Measurements from ENCODE around the gene HS3ST6.
"Not testable (repeated sequence)": the region's sequence is repeated elsewhere in the genome, so short reads cannot be mapped to it uniquely, and the experiment has no call there.

HS3ST6 gene

DNA sequence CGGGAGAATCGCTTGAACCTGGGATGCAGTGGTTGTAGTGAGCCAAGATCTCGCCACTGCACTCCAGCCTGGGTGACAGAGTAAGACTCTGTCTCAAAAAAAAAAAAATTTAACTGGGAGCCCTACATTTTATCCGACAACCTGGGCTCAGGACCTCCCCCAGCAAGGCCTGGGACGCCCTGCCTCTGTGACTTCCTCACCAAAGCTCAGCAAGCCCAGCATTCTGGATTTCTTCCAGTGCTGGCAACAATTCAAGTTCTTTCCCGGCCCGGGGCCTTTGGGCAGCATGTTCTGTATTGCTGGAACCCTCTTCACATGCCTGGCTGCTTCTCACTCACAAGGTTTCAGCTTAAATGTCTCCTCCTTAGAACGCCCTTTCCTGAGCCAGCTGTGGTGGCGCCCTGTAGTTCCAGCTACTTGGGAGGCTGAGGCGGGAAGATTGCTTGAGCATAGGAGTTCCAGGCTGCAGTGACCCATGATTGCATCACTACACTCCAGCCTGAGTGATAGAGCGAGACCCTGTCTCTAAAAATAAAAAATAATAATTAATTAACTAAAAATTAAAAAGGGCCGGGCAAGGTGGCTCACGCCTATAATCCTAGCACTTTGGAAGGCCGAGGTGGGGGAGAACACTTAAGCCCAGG is 30.4 kb downstream of the HS3ST6 start:
- TF ChIP-seq EZH2 (IDR thresholded peaks at IDR 0.05) (no peak), FOXP2 (optimal IDR thresholded peaks at IDR 0.05; ENCODE audit: control extremely low read depth, extremely low read length, insufficient read depth) (no peak), POLR2AphosphoS5 (IDR thresholded peaks at IDR 0.05; ENCODE audit: borderline replicate concordance, low read depth, low read length) (no peak)
- no peaks in the 10 kb centered on the region for H3K9me3 ChIP-seq (ENCODE audit: low read depth, low read length)
- H3K36me3 ChIP-seq (ENCODE audit: insufficient read depth, low read length): no peaks in the 10 kb centered on the region
- H3K9ac ChIP-seq (ENCODE audit: insufficient read length): no peak overlapping the region
- no peak overlapping the region for H3K4me3 ChIP-seq
- H3K27ac ChIP-seq: no peak overlapping the region
- DNase-seq (ENCODE audit: low read depth, low spot score): no peak

- Histone ChIP-seq H3K9ac (ENCODE audit: insufficient read length) (no peak overlapping the region), H3K27ac (no peak overlapping the region), H3K9me3 (ENCODE audit: low read depth, low read length) (no peaks in the 10 kb centered on the region), H3K4me3 (no peak overlapping the region), H3K36me3 (ENCODE audit: insufficient read depth, low read length) (no peaks in the 10 kb centered on the region)
- TF ChIP-seq FOXP2 (optimal IDR thresholded peaks at IDR 0.05; ENCODE audit: control extremely low read depth, extremely low read length, insufficient read depth) (no peak), EZH2 (IDR thresholded peaks at IDR 0.05) (no peak), POLR2AphosphoS5 (IDR thresholded peaks at IDR 0.05; ENCODE audit: borderline replicate concordance, low read depth, low read length) (no peak)
- no peak for DNase-seq (ENCODE audit: low read depth, low spot score)
Observed at GRCh38 chr16:1884889-1885288, 33.3 kb downstream of the HS3ST6 start.

- no peak overlapping the region for H3K9ac ChIP-seq (ENCODE audit: insufficient read length)
- DNase-seq (ENCODE audit: low read depth, low spot score): no peak
- no peaks in the 10 kb centered on the region for H3K9me3 ChIP-seq (ENCODE audit: low read depth, low read length)
- no peak overlapping the region for H3K4me3 ChIP-seq
- no peak overlapping the region for H3K27ac ChIP-seq
- TF ChIP-seq FOXP2 (optimal IDR thresholded peaks at IDR 0.05; ENCODE audit: control extremely low read depth, extremely low read length, insufficient read depth): no peak
- no peak for TF ChIP-seq EZH2 (IDR thresholded peaks at IDR 0.05)
- no peak for TF ChIP-seq POLR2AphosphoS5 (IDR thresholded peaks at IDR 0.05; ENCODE audit: borderline replicate concordance, low read depth, low read length)
- no peaks in the 10 kb centered on the region for H3K36me3 ChIP-seq (ENCODE audit: insufficient read depth, low read length)
Observed at GRCh38 chr16:1884155-1884760, 34.0 kb downstream of the HS3ST6 start.

DNA sequence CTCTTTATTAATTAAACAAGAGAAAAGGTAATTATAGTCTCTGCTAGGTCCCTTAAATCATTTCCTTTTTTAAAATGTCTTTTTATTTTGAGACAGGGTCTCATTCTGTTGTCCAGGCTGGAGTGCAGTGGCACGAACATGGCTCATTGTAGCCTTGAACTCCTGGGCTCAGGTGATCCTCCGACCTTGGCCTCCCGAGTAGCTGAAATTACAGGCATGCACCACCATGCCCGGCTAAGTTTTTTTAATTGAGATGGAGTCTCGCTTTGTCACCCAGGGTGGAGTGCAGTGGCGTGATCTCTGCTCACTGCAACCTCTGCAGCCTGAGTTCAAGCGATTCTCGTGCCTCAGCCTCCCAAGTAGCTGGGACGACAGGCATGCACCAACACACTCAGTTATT is 37.0 kb downstream of the HS3ST6 start:
- not testable (repeated sequence) for H3K9ac ChIP-seq (ENCODE audit: insufficient read length); H3K9me3 ChIP-seq (ENCODE audit: low read depth, low read length); H3K27ac ChIP-seq; DNase-seq (ENCODE audit: low read depth, low spot score); H3K4me3 ChIP-seq; H3K36me3 ChIP-seq (ENCODE audit: insufficient read depth, low read length)

GRCh38 chr16:1879477-1879876 is 38.7 kb downstream of the HS3ST6 start:
- no peak overlapping the region for H3K9ac ChIP-seq (ENCODE audit: insufficient read length)
- H3K27ac ChIP-seq: no peak overlapping the region
- H3K9me3 ChIP-seq (ENCODE audit: low read depth, low read length): no peaks in the 10 kb centered on the region
- DNase-seq (ENCODE audit: low read depth, low spot score): no peak
- H3K4me3 ChIP-seq: no peak overlapping the region
- no peaks in the 10 kb centered on the region for H3K36me3 ChIP-seq (ENCODE audit: insufficient read depth, low read length)
- TF ChIP-seq EZH2 (IDR thresholded peaks at IDR 0.05) (no peak), FOXP2 (optimal IDR thresholded peaks at IDR 0.05; ENCODE audit: control extremely low read depth, extremely low read length, insufficient read depth) (no peak), POLR2AphosphoS5 (IDR thresholded peaks at IDR 0.05; ENCODE audit: borderline replicate concordance, low read depth, low read length) (no peak)

DNA sequence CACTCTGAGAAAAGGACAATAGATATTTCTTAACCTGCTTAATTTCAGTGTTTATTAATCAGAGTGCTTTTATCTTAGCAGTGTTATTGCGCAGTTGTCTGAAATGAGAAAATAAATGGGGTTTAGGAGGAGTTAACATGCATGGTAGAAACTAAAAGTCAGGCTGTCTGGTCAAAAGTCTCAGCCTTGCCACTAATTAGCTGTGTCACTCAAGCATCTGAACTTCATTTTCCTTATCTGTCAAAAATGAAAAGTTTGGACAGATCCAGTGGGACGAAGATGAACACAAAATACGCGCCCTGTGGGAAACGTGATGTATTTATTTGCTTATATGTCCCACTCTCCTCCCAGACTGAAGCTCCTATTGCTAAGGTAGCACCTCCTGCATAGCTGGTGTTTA is 40.0 kb downstream of the HS3ST6 start:
- no peak overlapping the region for H3K4me3 ChIP-seq
- no peak for TF ChIP-seq FOXP2 (optimal IDR thresholded peaks at IDR 0.05; ENCODE audit: control extremely low read depth, extremely low read length, insufficient read depth)
- H3K9ac ChIP-seq (ENCODE audit: insufficient read length): no peak overlapping the region
- no peaks in the 10 kb centered on the region for H3K36me3 ChIP-seq (ENCODE audit: insufficient read depth, low read length)
- no peak overlapping the region for H3K27ac ChIP-seq
- H3K9me3 ChIP-seq (ENCODE audit: low read depth, low read length): no peaks in the 10 kb centered on the region
- DNase-seq (ENCODE audit: low read depth, low spot score): no peak

DNA sequence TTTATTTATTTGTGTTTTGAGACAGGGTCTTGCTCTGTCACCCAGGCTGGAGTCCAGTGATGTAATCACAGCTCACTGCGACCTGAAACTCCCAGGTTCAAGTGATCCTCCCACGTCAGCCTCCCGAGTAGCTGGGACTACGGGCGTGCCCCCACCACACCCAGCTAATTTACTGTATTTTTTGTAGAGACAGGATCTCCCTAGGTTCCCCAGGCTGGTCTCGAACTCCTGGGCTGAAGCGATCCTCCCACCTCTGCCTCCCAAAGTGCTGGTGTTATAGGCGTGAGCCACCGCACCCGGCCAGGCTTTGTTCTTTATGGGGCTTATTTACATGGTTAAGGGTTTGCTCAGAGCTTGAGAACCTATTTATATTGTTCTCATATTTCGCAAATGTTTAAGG is 40.4 kb downstream of the HS3ST6 start:
- no peaks in the 10 kb centered on the region for H3K36me3 ChIP-seq (ENCODE audit: insufficient read depth, low read length)
- H3K4me3 ChIP-seq: no peak overlapping the region
- no peak overlapping the region for H3K9ac ChIP-seq (ENCODE audit: insufficient read length)
- DNase-seq (ENCODE audit: low read depth, low spot score): no peak
- TF ChIP-seq POLR2AphosphoS5 (IDR thresholded peaks at IDR 0.05; ENCODE audit: borderline replicate concordance, low read depth, low read length) (no peak), EZH2 (IDR thresholded peaks at IDR 0.05) (no peak), FOXP2 (optimal IDR thresholded peaks at IDR 0.05; ENCODE audit: control extremely low read depth, extremely low read length, insufficient read depth) (no peak)
- no peak overlapping the region for H3K27ac ChIP-seq
- no peaks in the 10 kb centered on the region for H3K9me3 ChIP-seq (ENCODE audit: low read depth, low read length)

- no peak for DNase-seq (ENCODE audit: low read depth, low spot score)
- no peak overlapping the region for H3K9ac ChIP-seq (ENCODE audit: insufficient read length)
- no peak overlapping the region for H3K4me3 ChIP-seq
Observed at GRCh38 chr16:1877089-1877488, 41.1 kb downstream of the HS3ST6 start.

GRCh38 chr16:1876468-1876867 is 41.7 kb downstream of the HS3ST6 start:
- Histone ChIP-seq H3K36me3 (ENCODE audit: insufficient read depth, low read length) (no peaks in the 10 kb centered on the region), H3K27ac (no peak overlapping the region), H3K9ac (ENCODE audit: insufficient read length) (no peak overlapping the region), H3K9me3 (ENCODE audit: low read depth, low read length) (no peaks in the 10 kb centered on the region), H3K4me3 (no peak overlapping the region)
- no peak for DNase-seq (ENCODE audit: low read depth, low spot score)
- TF ChIP-seq POLR2AphosphoS5 (IDR thresholded peaks at IDR 0.05; ENCODE audit: borderline replicate concordance, low read depth, low read length) (no peak), EZH2 (IDR thresholded peaks at IDR 0.05) (no peak), FOXP2 (optimal IDR thresholded peaks at IDR 0.05; ENCODE audit: control extremely low read depth, extremely low read length, insufficient read depth) (no peak)

More at GRCh38 chr16:1877089-1877488, 41.1 kb downstream of the HS3ST6 start:
- Histone ChIP-seq H3K36me3 (ENCODE audit: insufficient read depth, low read length) (no peaks in the 10 kb centered on the region), H3K27ac (no peak overlapping the region), H3K9me3 (ENCODE audit: low read depth, low read length) (no peaks in the 10 kb centered on the region)
- no peak for TF ChIP-seq POLR2AphosphoS5 (IDR thresholded peaks at IDR 0.05; ENCODE audit: borderline replicate concordance, low read depth, low read length)
- no peak for TF ChIP-seq EZH2 (IDR thresholded peaks at IDR 0.05)
- TF ChIP-seq FOXP2 (optimal IDR thresholded peaks at IDR 0.05; ENCODE audit: control extremely low read depth, extremely low read length, insufficient read depth): no peak

DNA sequence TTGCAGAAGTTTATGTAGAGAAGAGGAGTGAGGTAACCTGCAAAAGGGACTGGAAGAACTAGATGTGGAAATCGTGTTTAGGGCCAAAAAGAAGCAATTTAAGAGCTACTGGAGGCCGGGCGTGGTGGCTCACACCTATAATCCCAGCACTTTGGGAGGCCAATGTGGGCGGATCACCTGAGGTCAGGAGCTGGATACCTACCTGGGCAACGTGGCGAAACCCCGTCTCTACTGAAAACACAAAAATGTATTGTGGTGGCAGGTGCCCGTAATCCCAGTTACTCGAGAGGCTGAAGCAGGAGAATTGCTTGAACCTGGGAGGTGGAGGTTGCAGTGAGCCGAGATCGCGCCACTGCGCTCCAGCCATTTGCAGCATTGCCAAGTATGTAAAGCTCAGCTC is 42.1 kb downstream of the HS3ST6 start:
- H3K36me3 ChIP-seq (ENCODE audit: insufficient read depth, low read length); H3K4me3 ChIP-seq; H3K27ac ChIP-seq; DNase-seq (ENCODE audit: low read depth, low spot score); H3K9ac ChIP-seq (ENCODE audit: insufficient read length); H3K9me3 ChIP-seq (ENCODE audit: low read depth, low read length): not testable (repeated sequence)
